PC-9 (cell line): ENCODE data around the gene SYK.

Experiments used
- EZH2 ChIP-seq: fragments of 200-600 bp; sonication (generic); IDR thresholded peaks from 2 replicates; pipeline ENCODE4 v1.8.0; 2017; ENCODE audit warnings: antibody characterized with exemption, low read depth
- TF ChIP-seq, protein P1 (sequence below): fragments of 200-600 bp; sonication (generic); conservative IDR thresholded peaks from 2 replicates; pipeline ENCODE4 v1.6.1; 2017; ENCODE audit warnings: mixed run types, antibody characterized with exemption, mild to moderate bottlenecking, moderate library complexity

DNA sequence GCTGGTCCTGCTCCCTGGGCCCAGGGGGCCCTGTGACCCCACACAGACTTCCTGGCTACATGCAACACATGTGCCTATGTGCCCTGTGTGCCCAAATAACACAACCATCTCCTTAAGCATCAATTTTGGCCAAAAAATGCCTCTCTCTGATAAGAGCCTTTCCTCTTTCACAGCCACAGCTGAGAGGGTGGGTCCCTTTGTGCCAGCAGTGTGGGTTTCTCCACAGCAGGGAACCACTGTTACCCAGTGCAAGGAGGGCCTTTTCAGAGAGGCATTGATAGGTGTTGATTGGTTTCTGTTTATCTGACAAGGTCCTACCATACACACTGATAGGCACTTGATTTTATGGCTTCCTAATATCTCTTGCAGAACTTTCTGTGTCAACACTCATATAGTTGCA lies 42.7 kb downstream of the SYK start:
- TF ChIP-seq, protein P1, sequence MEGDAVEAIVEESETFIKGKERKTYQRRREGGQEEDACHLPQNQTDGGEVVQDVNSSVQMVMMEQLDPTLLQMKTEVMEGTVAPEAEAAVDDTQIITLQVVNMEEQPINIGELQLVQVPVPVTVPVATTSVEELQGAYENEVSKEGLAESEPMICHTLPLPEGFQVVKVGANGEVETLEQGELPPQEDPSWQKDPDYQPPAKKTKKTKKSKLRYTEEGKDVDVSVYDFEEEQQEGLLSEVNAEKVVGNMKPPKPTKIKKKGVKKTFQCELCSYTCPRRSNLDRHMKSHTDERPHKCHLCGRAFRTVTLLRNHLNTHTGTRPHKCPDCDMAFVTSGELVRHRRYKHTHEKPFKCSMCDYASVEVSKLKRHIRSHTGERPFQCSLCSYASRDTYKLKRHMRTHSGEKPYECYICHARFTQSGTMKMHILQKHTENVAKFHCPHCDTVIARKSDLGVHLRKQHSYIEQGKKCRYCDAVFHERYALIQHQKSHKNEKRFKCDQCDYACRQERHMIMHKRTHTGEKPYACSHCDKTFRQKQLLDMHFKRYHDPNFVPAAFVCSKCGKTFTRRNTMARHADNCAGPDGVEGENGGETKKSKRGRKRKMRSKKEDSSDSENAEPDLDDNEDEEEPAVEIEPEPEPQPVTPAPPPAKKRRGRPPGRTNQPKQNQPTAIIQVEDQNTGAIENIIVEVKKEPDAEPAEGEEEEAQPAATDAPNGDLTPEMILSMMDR = no peak
- TF ChIP-seq EZH2 = no peak
